MCF 10A (cell line): ENCODE data around the gene ANKRD39. TPM values are rescaled to one million over a fixed set of nuclear protein-coding genes. Genes with fewer than 3 reads are reported as not detected.

Experiments used
- BruUV-seq: library from RNA; stranded (reverse); fragments of 400-500 nt; replicated peaks from 2 replicates; lab custom pipeline; 2021; lab: Mats Ljungman, UMichigan
- CTCF ChIA-PET: fragments of 300-600 bp; sonication (Branson Sonifier 250); formaldehyde crosslinking; extraction: SDS; loops from one replicate; lab custom pipeline; 2021; ENCODE audit warnings: antibody characterized with exemption, inconsistent platforms; lab: Yijun Ruan, JAX
- POLR2A ChIA-PET: fragments of 300-600, 350-650 bp; sonication (Branson Sonifier 250); formaldehyde crosslinking; extraction: SDS; loops from one replicate; lab custom pipeline; 2020; ENCODE audit warnings: antibody characterized with exemption, inconsistent platforms; lab: Yijun Ruan, JAX
- DNase-seq: peaks from one replicate; pipeline ENCODE4 v3.0.0-alpha.2; 2018; ENCODE audit not compliant: unreplicated experiment
- H3K27ac Mint-ChIP-seq: one replicate; pipeline ENCODE4 v1.8.0; 2022; ENCODE audit warnings: mild to moderate bottlenecking, low read depth, mixed read lengths; ENCODE audit not compliant: unreplicated experiment
- H3K27me3 Mint-ChIP-seq: one replicate; pipeline ENCODE4 v1.8.0; 2022; ENCODE audit warnings: mixed read lengths; ENCODE audit not compliant: insufficient read depth, unreplicated experiment
- H3K36me3 Mint-ChIP-seq: one replicate; pipeline ENCODE4 v1.8.0; 2022; ENCODE audit warnings: mild to moderate bottlenecking, moderate library complexity, mixed read lengths; ENCODE audit not compliant: insufficient read depth, unreplicated experiment
- H3K4me1 Mint-ChIP-seq: one replicate; pipeline ENCODE4 v1.8.0; 2022; ENCODE audit warnings: mixed read lengths; ENCODE audit not compliant: insufficient read depth, unreplicated experiment
- H3K4me3 Mint-ChIP-seq: one replicate; pipeline ENCODE4 v1.8.0; 2022; ENCODE audit warnings: mild to moderate bottlenecking, moderate library complexity, mixed read lengths; ENCODE audit not compliant: unreplicated experiment
- H3K9me3 Mint-ChIP-seq: one replicate; pipeline ENCODE4 v1.8.0; 2022; ENCODE audit warnings: mixed read lengths; ENCODE audit not compliant: unreplicated experiment
- intact Hi-C: fragments of 100-400 bp; cut with micrococcal nuclease; formaldehyde crosslinking; loops from 2 replicates; pipeline ENCODE4 v1.14.1; 2022
- total RNA-seq: library from RNA; stranded (reverse); gene quantifications from 2 replicates; pipeline ENCODE4 v1.2.3, GENCODE V29; 2022
- TF ChIP-seq, protein P1 (sequence below): fragments of 200-600 bp; IDR thresholded peaks from one replicate; pipeline ENCODE4 v1.8.0; 2022; ENCODE audit warnings: antibody characterized with exemption, mild to moderate bottlenecking; ENCODE audit not compliant: unreplicated experiment

ANKRD39 gene
- total RNA-seq, 1 experiment from 2014 or later = 14.0 TPM

DNA sequence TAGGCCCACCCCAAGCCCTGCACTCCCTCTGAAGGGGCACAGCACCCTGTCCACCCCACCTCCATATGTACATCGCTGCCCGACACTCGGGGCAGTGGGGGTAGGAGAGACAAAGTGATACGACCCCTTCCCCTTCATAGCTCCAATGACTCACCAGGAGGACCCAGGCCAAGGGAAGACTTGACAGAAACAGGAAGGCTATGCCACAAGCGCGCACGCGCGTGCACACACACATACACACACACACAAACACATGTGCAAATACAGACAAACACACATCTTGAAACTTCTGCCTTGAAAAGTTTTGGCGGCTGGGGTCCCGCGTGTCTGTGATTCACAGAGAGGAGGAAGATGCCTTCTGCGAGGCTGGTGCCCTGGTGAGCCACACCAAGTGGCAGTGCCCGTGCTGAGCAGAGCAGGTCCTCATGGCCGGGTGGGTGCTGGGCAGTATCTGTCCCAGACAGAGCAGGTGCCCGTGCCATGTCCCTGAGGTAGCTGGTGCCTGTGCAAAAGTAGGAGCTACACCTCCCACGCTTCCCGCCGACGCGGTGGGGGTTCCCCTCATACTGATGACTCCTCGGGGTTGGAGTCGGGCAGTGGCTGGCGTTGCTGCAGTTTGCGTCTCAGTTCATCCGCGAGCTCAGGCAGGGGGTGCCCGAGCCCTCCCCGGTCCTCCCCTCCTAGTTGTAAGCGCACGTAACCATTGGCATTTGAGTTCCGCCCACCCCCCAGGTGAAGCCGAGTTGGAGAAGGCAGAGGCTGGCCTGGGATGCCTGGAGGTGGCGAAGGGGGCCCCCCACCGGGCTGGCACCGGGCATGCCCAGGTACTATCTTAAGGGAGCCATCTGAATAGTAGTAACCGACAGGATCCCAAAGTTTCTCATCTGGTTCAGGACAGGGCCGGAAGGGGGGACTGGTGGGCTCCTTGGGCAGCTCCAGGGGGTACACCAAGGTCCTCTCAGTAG, 2.5 kb upstream of the ANKRD39 start:
- DNase-seq = no peak
- TF ChIP-seq, protein P1, sequence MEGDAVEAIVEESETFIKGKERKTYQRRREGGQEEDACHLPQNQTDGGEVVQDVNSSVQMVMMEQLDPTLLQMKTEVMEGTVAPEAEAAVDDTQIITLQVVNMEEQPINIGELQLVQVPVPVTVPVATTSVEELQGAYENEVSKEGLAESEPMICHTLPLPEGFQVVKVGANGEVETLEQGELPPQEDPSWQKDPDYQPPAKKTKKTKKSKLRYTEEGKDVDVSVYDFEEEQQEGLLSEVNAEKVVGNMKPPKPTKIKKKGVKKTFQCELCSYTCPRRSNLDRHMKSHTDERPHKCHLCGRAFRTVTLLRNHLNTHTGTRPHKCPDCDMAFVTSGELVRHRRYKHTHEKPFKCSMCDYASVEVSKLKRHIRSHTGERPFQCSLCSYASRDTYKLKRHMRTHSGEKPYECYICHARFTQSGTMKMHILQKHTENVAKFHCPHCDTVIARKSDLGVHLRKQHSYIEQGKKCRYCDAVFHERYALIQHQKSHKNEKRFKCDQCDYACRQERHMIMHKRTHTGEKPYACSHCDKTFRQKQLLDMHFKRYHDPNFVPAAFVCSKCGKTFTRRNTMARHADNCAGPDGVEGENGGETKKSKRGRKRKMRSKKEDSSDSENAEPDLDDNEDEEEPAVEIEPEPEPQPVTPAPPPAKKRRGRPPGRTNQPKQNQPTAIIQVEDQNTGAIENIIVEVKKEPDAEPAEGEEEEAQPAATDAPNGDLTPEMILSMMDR = no peak
- Mint-ChIP-seq H3K27ac (no peak overlapping the region), H3K27me3 (no peaks in the 10 kb centered on the region), H3K36me3 (peaks cover 22% of the 10 kb centered on the region), H3K4me1 (peaks cover 6% of the 10 kb centered on the region), H3K9me3 (no peaks in the 10 kb centered on the region), H3K4me3 (no peak overlapping the region)
- BruUV-seq = no TSS peak
- ChIA-PET POLR2A (no interaction called here), CTCF (interaction anchor here (0.5 to 8.0 kb wide), 4 partner anchors 11 to 95 kb away, joined by 3 to 116 read pairs (median 4); no protein-coding TSS in a partner anchor)
- intact Hi-C loops = no loop called here

DNA sequence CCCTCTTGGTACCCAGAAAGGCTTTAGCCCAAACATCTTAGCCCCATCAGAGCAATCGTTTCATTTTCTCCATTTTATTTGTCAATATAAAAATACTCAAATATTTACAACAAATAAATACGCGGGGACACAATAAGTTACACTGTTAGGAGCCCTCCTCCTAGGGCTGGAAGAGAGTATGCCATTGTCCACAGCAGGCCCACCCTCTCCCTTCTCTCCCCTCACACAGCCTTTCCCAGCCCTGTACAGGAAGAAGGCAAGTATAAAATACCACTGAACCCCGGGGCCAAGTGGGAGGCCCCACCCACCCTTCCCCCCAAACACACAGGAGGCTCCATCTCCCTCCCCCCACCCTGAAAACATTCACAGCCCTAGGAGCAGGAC, 1.9 kb upstream of the ANKRD39 start:
- intact Hi-C loops = loop anchor here (2.0 kb wide), 2 partner anchors 101 to 253 kb away; partner anchors contain the start of gene ANKRD36
- Mint-ChIP-seq H3K27me3 (no peaks in the 10 kb centered on the region), H3K9me3 (no peaks in the 10 kb centered on the region), H3K4me1 (peaks cover 13% of the 10 kb centered on the region), H3K36me3 (peaks cover 22% of the 10 kb centered on the region), H3K4me3 (no peak overlapping the region), H3K27ac (no peak overlapping the region)
- BruUV-seq = no TSS peak
- no peak for DNase-seq
- TF ChIP-seq, protein P1 = no peak
- CTCF ChIA-PET = interaction anchor here (0.5 to 8.0 kb wide), 2 partner anchors 10 to 91 kb away, joined by 3 to 116 read pairs; no protein-coding TSS in a partner anchor
- POLR2A ChIA-PET = no interaction called here

DNA sequence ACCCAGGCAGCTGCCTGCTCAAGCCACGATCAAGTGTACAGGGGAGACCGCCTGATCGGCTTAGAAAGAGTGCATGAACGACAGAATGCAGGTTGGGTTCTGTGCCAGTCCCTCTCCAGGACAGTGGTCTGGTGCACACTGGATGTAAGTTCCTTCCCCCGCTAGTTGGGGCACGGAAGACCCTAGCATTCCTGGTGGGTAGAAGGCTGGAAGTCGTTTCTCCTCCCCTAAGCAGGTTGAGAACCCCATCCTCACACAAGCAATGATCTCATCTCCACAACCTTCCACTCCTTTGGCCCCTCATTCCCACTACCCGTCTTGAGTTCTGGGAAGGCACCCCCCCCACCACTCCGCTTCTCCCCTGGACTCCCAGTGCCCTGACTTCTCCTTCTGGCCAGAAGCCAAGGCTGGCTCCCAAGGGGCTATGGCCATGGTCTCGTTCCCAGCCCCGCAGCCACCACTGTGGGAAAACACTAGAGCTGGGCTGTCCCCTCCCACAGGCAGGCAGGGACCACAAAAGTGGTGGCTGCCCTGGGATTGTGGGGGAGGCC, 1.4 kb upstream of the ANKRD39 start:
- BruUV-seq = no TSS peak
- Mint-ChIP-seq H3K36me3 (peaks cover 22% of the 10 kb centered on the region), H3K4me1 (peaks cover 14% of the 10 kb centered on the region), H3K9me3 (no peaks in the 10 kb centered on the region), H3K4me3 (peak overlapping the region; percentile 60), H3K27me3 (no peaks in the 10 kb centered on the region), H3K27ac (no peak overlapping the region)
- TF ChIP-seq, protein P1 = no peak
- intact Hi-C loops = loop anchor here (2.0 kb wide), 2 partner anchors 102 to 254 kb away; partner anchors contain the start of gene ANKRD36
- POLR2A ChIA-PET = interaction anchor here (1.6 to 4.0 kb wide), 2 partner anchors 26 to 254 kb away, joined by 5 to 39 read pairs; partner anchors contain the start of gene ANKRD36
- CTCF ChIA-PET = interaction anchor here (0.5 to 8.0 kb wide), 4 partner anchors 10 to 92 kb away, joined by 3 to 116 read pairs (median 20); partner anchors contain the start of gene SEMA4C
- DNase-seq = no peak
